K562 (cell line): ENCODE results near the gene MAN1B1. TPM values are rescaled to one million over a fixed set of nuclear protein-coding genes. Genes with fewer than 3 reads are reported as not detected.

ENCODE experiments used
- ARID2 ChIP-seq: fragments of 450-650 bp; IDR thresholded peaks from 2 replicates; pipeline ENCODE4 v1.6.1; 2017; ENCODE audit warnings: antibody characterized with exemption, mild to moderate bottlenecking
- BRCA1 ChIP-seq, 2 experiments: fragments of 450-650 bp in 1 of 2; sonication (generic) in 1 of 2; formaldehyde crosslinking in 1 of 2; IDR thresholded peaks; 2 replicates each; pipeline versions ENCODE4 v1.5.0 to v1.6.1; 2017 to 2020; ENCODE audit warnings: mild to moderate bottlenecking in 1 of 2, missing genetic modification reagents in 1 of 2
- E2F4 ChIP-seq: sonication (generic); formaldehyde crosslinking; IDR thresholded peaks from 2 replicates; pipeline ENCODE4 v1.8.0; 2022; ENCODE audit warnings: mild to moderate bottlenecking, low read depth, missing genetic modification reagents
- FOXK2 ChIP-seq, 2 experiments: fragments of 450-650 bp; IDR thresholded peaks in 1 of 2; conservative IDR thresholded peaks in 1 of 2; 2 replicates each; pipeline ENCODE4 v1.6.1; 2016; ENCODE audit warnings: low read depth in 2 of 2, mild to moderate bottlenecking in 1 of 2
- GATA2 ChIP-seq: sonication (generic); formaldehyde crosslinking; IDR thresholded peaks from 2 replicates; pipeline ENCODE4 v1.4.0; 2020; ENCODE audit warnings: mild to moderate bottlenecking, missing genetic modification reagents
- HCFC1 ChIP-seq: IDR thresholded peaks from 2 replicates; pipeline ENCODE4 v1.6.1; 2012; ENCODE audit warnings: low read depth, low read length, improper control_type of control experiment
- HMGN3 ChIP-seq: IDR thresholded peaks from 2 replicates; pipeline ENCODE4 v1.6.1; 2011; ENCODE audit warnings: borderline replicate concordance, low read depth, mild to moderate bottlenecking, mixed read lengths, low read length; ENCODE audit not compliant: insufficient read length; ENCODE audit errors: extremely low read depth
- JUND ChIP-seq, 2 experiments: IDR thresholded peaks; 2 replicates in 1 of 2; 3 replicates in 1 of 2; pipeline ENCODE4 v1.6.1; 2011; ENCODE audit warnings: borderline replicate concordance in 2 of 2, low read depth in 2 of 2, low read length in 2 of 2, improper control_type of control experiment in 1 of 2, missing biosample characterization in 1 of 2, missing genetic modification characterization in 1 of 2, missing genetic modification reagents in 1 of 2
- MYBL2 ChIP-seq, 2 experiments: fragments of 450-650 bp in 1 of 2; sonication (generic) in 1 of 2; formaldehyde crosslinking in 1 of 2; IDR thresholded peaks; 2 replicates each; pipeline versions ENCODE4 v1.6.1 to v1.8.1; 2017 to 2022; ENCODE audit warnings: borderline replicate concordance in 1 of 2, inconsistent platforms in 1 of 2, low read depth in 1 of 2, mild to moderate bottlenecking in 1 of 2, missing genetic modification reagents in 1 of 2, moderate library complexity in 1 of 2
- PTRF ChIP-seq: fragments of 450-650 bp; IDR thresholded peaks from 2 replicates; pipeline ENCODE4 v1.6.1; 2016; ENCODE audit warnings: mild to moderate bottlenecking, missing genetic modification characterization, missing compliant biosample characterization
- SMAD4 ChIP-seq: fragments of 250-450 bp; sonication (Bioruptor Pico); conservative IDR thresholded peaks from 2 replicates; pipeline ENCODE4 v1.8.0; 2021; ENCODE audit warnings: inconsistent platforms, mild to moderate bottlenecking, moderate library complexity
- ZKSCAN3 ChIP-seq: fragments of 250-450 bp; sonication (Bioruptor Pico); IDR thresholded peaks from 2 replicates; pipeline ENCODE4 v1.4.0; 2020
- ZNF165 ChIP-seq: fragments of 250-450 bp; sonication (Bioruptor Pico); IDR thresholded peaks from 2 replicates; pipeline ENCODE4 v1.4.0; 2020; ENCODE audit warnings: borderline replicate concordance
- ZNF175 ChIP-seq: fragments of 200-800 bp; sonication (Bioruptor generic); IDR thresholded peaks from 2 replicates; pipeline ENCODE4 v1.6.1; 2016; ENCODE audit warnings: low read depth, mild to moderate bottlenecking, missing genetic modification characterization, missing compliant biosample characterization
- ZNF639 ChIP-seq, 2 experiments: fragments of 200-800 bp in 1 of 2; sonication (Bioruptor generic) in 1 of 2; sonication (generic) in 1 of 2; formaldehyde crosslinking in 1 of 2; IDR thresholded peaks in 1 of 2; conservative IDR thresholded peaks in 1 of 2; 2 replicates each; pipeline versions ENCODE4 v1.5.0 to v1.6.1; 2016 to 2020; ENCODE audit warnings: missing compliant biosample characterization in 1 of 2, missing genetic modification characterization in 1 of 2, missing genetic modification reagents in 1 of 2
- ZNF830 ChIP-seq: fragments of 250-450 bp; sonication (Bioruptor Pico); IDR thresholded peaks from 2 replicates; pipeline ENCODE4 v1.5.0; 2021; ENCODE audit warnings: mild to moderate bottlenecking
- polyA plus RNA-seq, 8 experiments: library from polyadenylated mRNA; depleted of rRNA in 4 of 8; stranded (reverse) in 5 of 8; unstranded in 3 of 8; fragments of >200 nt; fragmentation: Nextera tagmentation in 2 of 8; fragmentation: Illumina TruSeq in 1 of 8; extraction: Ambion mirVana in 2 of 8; extraction: Trizol in 1 of 8; gene quantifications; 2 replicates each; pipeline versions ENCODE4 v1.2.1 to v1.2.3, GENCODE V29; 2011 to 2014; ENCODE audit warnings: inconsistent platforms in 1 of 8, missing spikeins in 1 of 8
- total RNA-seq, 7 experiments: library from RNA; depleted of rRNA in 6 of 7; stranded (reverse); fragments of >200 nt in 6 of 7; fragmentation: Illumina TruSeq in 2 of 7; extraction: Trizol in 2 of 7; gene quantifications; 2 replicates each; pipeline versions ENCODE4 v1.2.1 to v1.2.3, GENCODE V29; 2011 to 2021; ENCODE audit warnings: low replicate concordance in 1 of 7
- TF ChIP-seq, protein P1 (sequence below): fragments of 200-400 bp; formaldehyde crosslinking; IDR thresholded peaks from 2 replicates; pipeline ENCODE4 v1.6.1; 2017; ENCODE audit warnings: mild to moderate bottlenecking, low read depth, low read length, moderate library complexity
- TF ChIP-seq, protein P2 (sequence below), 2 experiments: IDR thresholded peaks; 2 replicates each; pipeline ENCODE4 v1.6.1; 2011; ENCODE audit warnings: borderline replicate concordance in 1 of 2, control low read depth in 1 of 2, low read depth in 1 of 2, low read length in 1 of 2, mild to moderate bottlenecking in 1 of 2, mixed read lengths in 1 of 2, moderate library complexity in 1 of 2; ENCODE audit not compliant: insufficient read depth in 1 of 2, insufficient read length in 1 of 2, poor library complexity in 1 of 2, severe bottlenecking in 1 of 2; ENCODE audit errors: extremely low read depth in 1 of 2

The MAN1B1 gene
- total and polyA plus RNA-seq, 9 of the 15 experiments (the other 6 are each of a cell fraction or from before 2014, with no cell fraction given): 0.55 to 36.6 (median 27.3) TPM

- TF ChIP-seq, protein P1, sequence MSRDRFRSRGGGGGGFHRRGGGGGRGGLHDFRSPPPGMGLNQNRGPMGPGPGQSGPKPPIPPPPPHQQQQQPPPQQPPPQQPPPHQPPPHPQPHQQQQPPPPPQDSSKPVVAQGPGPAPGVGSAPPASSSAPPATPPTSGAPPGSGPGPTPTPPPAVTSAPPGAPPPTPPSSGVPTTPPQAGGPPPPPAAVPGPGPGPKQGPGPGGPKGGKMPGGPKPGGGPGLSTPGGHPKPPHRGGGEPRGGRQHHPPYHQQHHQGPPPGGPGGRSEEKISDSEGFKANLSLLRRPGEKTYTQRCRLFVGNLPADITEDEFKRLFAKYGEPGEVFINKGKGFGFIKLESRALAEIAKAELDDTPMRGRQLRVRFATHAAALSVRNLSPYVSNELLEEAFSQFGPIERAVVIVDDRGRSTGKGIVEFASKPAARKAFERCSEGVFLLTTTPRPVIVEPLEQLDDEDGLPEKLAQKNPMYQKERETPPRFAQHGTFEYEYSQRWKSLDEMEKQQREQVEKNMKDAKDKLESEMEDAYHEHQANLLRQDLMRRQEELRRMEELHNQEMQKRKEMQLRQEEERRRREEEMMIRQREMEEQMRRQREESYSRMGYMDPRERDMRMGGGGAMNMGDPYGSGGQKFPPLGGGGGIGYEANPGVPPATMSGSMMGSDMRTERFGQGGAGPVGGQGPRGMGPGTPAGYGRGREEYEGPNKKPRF: no peak
- no peak for TF ChIP-seq PTRF (tag)
- peak; percentile 87 for TF ChIP-seq HMGN3
- TF ChIP-seq, protein P2, sequence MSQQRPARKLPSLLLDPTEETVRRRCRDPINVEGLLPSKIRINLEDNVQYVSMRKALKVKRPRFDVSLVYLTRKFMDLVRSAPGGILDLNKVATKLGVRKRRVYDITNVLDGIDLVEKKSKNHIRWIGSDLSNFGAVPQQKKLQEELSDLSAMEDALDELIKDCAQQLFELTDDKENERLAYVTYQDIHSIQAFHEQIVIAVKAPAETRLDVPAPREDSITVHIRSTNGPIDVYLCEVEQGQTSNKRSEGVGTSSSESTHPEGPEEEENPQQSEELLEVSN (IDR thresholded peaks at IDR 0.05; ENCODE audit: borderline replicate concordance in 1 of 2, extremely low read depth in 1 of 2, insufficient read depth in 1 of 2, insufficient read length in 1 of 2, low read depth in 1 of 2, low read length in 1 of 2, poor library complexity in 1 of 2, severe bottlenecking in 1 of 2): peak; percentile 46 to 63
- TF ChIP-seq MYBL2 (IDR thresholded peaks at IDR 0.05; ENCODE audit: low read depth): no peak
- TF ChIP-seq MYBL2 (CRISPR knock-in tag; IDR thresholded peaks at IDR 0.05; ENCODE audit: borderline replicate concordance): no peak
- TF ChIP-seq HCFC1: peak; percentile 64
- no peak for TF ChIP-seq BRCA1 (IDR thresholded peaks at IDR 0.05)
- TF ChIP-seq BRCA1 (CRISPR knock-in tag; IDR thresholded peaks at IDR 0.05): no peak
- 0 out of 2 replicates have a peak, but pooled peaks have one; percentile 49 for TF ChIP-seq SMAD4 (CRISPR knock-in tag)
- peak; percentile 41; the same call in 1 of the 2 replicates for TF ChIP-seq JUND (IDR thresholded peaks at IDR 0.05; ENCODE audit: borderline replicate concordance, low read depth, low read length)
- no peak; the same call in 2 of the 3 replicates for TF ChIP-seq JUND (tag; IDR thresholded peaks at IDR 0.05; ENCODE audit: borderline replicate concordance, low read depth, low read length)
- 0 out of 2 replicates have a peak, but pooled peaks have one; percentile 24 for TF ChIP-seq ZNF175 (CRISPR knock-in tag)
- TF ChIP-seq ZNF165 (CRISPR knock-in tag): no peak
- TF ChIP-seq ARID2: no peak
- no peak; the same call in none of the 2 replicates for TF ChIP-seq ZNF830 (CRISPR knock-in tag)
- TF ChIP-seq E2F4 (CRISPR knock-in tag): no peak
- no peak for TF ChIP-seq GATA2
- TF ChIP-seq ZKSCAN3: no peak
- peak in 1 of 2 experiments; percentile 16; a peak in 1 of 4 replicates for TF ChIP-seq FOXK2 (conservative IDR thresholded peaks at IDR 0.05 in 1 of 2, IDR thresholded peaks at IDR 0.05 in 1 of 2; ENCODE audit: low read depth in 2 of 2)
- 0 out of 4 replicates have a peak, but pooled peaks of 1 of the 2 experiments have one; percentile 22 for TF ChIP-seq ZNF639 (CRISPR knock-in tag; conservative IDR thresholded peaks at IDR 0.05 in 1 of 2, IDR thresholded peaks at IDR 0.05 in 1 of 2)
Measured at GRCh38 chr9:137129456-137130175, 42.8 kb downstream of the MAN1B1 start (continued).
